Spinal cord (tissue), 10 donors: ENCODE results near the gene SPAG16. TPM values are rescaled to one million over a fixed set of nuclear protein-coding genes. Genes with fewer than 3 reads are reported as not detected.
A peak's percentile ranks its signal among the peaks of the same experiment; 100 is the strongest.

Source experiments
- DNase-seq, 6 donors: peaks; one replicate each; pipeline versions ENCODE4 v3.0.0 to v3.0.0-alpha.2; 2013 to 2015; ENCODE audit warnings: low spot score in 6 of 6, low read depth in 4 of 6
- H3K27ac ChIP-seq: one replicate; pipeline ENCODE4 v1.5.1; 2013; ENCODE audit warnings: low read depth, low read length, control low read depth
- H3K27me3 ChIP-seq: one replicate; pipeline ENCODE4 v1.6.1; 2013; ENCODE audit warnings: low read length; ENCODE audit not compliant: control insufficient read depth, insufficient read depth
- H3K36me3 ChIP-seq: one replicate; pipeline ENCODE4 v1.6.1; 2013; ENCODE audit warnings: low read length; ENCODE audit not compliant: control insufficient read depth, insufficient read depth
- H3K4me1 ChIP-seq: one replicate; pipeline ENCODE4 v1.6.1; 2013; ENCODE audit warnings: low read length; ENCODE audit not compliant: control insufficient read depth, insufficient read depth
- H3K4me3 ChIP-seq: one replicate; pipeline ENCODE4 v1.5.1; 2013; ENCODE audit warnings: low read depth, low read length, control low read depth
- H3K9me3 ChIP-seq: one replicate; pipeline ENCODE4 v1.6.1; 2013; ENCODE audit warnings: low read length; ENCODE audit not compliant: control insufficient read depth, insufficient read depth
- WGBS: methylation state at CpG from one replicate; pipeline ENCODE4 v1.1.5; 2013; ENCODE audit warnings: missing lambda C conversion rate; ENCODE audit not compliant: insufficient coverage; 5-methylcytosine and 5-hydroxymethylcytosine counted together
- polyA plus RNA-seq, 2 donors: library from polyadenylated mRNA; unstranded; fragments of 120-200 nt; gene quantifications; one replicate each; pipeline ENCODE4 v1.2.1, GENCODE V29; 2013; ENCODE audit not compliant: insufficient read length in 2 of 2
- total RNA-seq, 2 donors: library from RNA; depleted of rRNA in 1 of 2; stranded (reverse); fragments of 120-200 nt in 1 of 2; fragments of >200 nt in 1 of 2; gene quantifications; one replicate each; pipeline versions ENCODE4 v1.2.3 to v1.2.4, GENCODE V29; 2013 to 2014
- donor health status: healthy.

Gene SPAG16
- total and polyA plus RNA-seq, 4 donors: 47.4 to 86.2 (median 74.2) TPM

GRCh38 chr2:214395040-214395439 lies 1110.8 kb downstream of the SPAG16 start:
- H3K36me3 ChIP-seq: no peaks in the 10 kb centered on the region
- no peak overlapping the region for H3K27ac ChIP-seq
- no peak overlapping the region for H3K4me3 ChIP-seq
- H3K9me3 ChIP-seq: no peaks in the 10 kb centered on the region
- H3K4me1 ChIP-seq: no peaks in the 10 kb centered on the region
- WGBS: no CpG with 5 or more reads among the region's 1 CpG
- no peak for DNase-seq
- H3K27me3 ChIP-seq: no peaks in the 10 kb centered on the region

- no peak for DNase-seq
- Histone ChIP-seq H3K36me3 (no peaks in the 10 kb centered on the region), H3K4me3 (no peak overlapping the region), H3K9me3 (no peaks in the 10 kb centered on the region), H3K27me3 (no peaks in the 10 kb centered on the region), H3K27ac (no peak overlapping the region), H3K4me1 (no peaks in the 10 kb centered on the region)
- no CpG with 5 or more reads among the region's 2 CpGs for WGBS
Measured at GRCh38 chr2:214401580-214401979, 1117.3 kb downstream of the SPAG16 start.

GRCh38 chr2:214410128-214410775 lies 1126.0 kb downstream of the SPAG16 start:
- H3K36me3 ChIP-seq: no peaks in the 10 kb centered on the region
- DNase-seq: peak in 3 of 6 donors; percentile 17 to 87 (median 47)
- H3K4me1 ChIP-seq: no peaks in the 10 kb centered on the region
- no peaks in the 10 kb centered on the region for H3K9me3 ChIP-seq
- H3K27me3 ChIP-seq: no peaks in the 10 kb centered on the region
- 28% methylated on average over 11 of the region's 13 CpGs for WGBS
- peak overlapping the region; percentile 30 for H3K4me3 ChIP-seq
- no peak overlapping the region for H3K27ac ChIP-seq

- peak within 1 kb of the TSS; percentile 33 for H3K27ac ChIP-seq
- H3K4me1 ChIP-seq: no peaks in the 10 kb centered on the region
- H3K9me3 ChIP-seq: no peaks in the 10 kb centered on the region
- peak within 1 kb of the TSS; percentile 30 for H3K4me3 ChIP-seq
- WGBS: 11% methylated on average over 16 of the region's 19 CpGs
- H3K36me3 ChIP-seq: no peaks in the 10 kb centered on the region
- no peaks in the 10 kb centered on the region for H3K27me3 ChIP-seq
- peak; percentile 61 to 94 (median 78) for DNase-seq
Measured at GRCh38 chr2:214410918-214411554, 1126.8 kb downstream of the SPAG16 start, which contains the start of gene VWC2L. VWC2L (plus strand) TSS chr2:214411054; CDS start chr2:214414194, 3,140 bp downstream.

GRCh38 chr2:214412679-214413078 lies 1128.4 kb downstream of the SPAG16 start:
- WGBS: no CpG with 5 or more reads among the region's 1 CpG
- Histone ChIP-seq H3K9me3 (no peaks in the 10 kb centered on the region), H3K4me1 (no peaks in the 10 kb centered on the region), H3K27me3 (no peaks in the 10 kb centered on the region), H3K36me3 (no peaks in the 10 kb centered on the region), H3K4me3 (no peak overlapping the region), H3K27ac (no peak overlapping the region)
- peak in 1 of 6 donors; percentile 26 for DNase-seq

GRCh38 chr2:214436470-214436869 lies 1152.2 kb downstream of the SPAG16 start:
- no peaks in the 10 kb centered on the region for H3K9me3 ChIP-seq
- no peak overlapping the region for H3K27ac ChIP-seq
- WGBS: 96% methylated on average over 2 of the region's 4 CpGs

DNA sequence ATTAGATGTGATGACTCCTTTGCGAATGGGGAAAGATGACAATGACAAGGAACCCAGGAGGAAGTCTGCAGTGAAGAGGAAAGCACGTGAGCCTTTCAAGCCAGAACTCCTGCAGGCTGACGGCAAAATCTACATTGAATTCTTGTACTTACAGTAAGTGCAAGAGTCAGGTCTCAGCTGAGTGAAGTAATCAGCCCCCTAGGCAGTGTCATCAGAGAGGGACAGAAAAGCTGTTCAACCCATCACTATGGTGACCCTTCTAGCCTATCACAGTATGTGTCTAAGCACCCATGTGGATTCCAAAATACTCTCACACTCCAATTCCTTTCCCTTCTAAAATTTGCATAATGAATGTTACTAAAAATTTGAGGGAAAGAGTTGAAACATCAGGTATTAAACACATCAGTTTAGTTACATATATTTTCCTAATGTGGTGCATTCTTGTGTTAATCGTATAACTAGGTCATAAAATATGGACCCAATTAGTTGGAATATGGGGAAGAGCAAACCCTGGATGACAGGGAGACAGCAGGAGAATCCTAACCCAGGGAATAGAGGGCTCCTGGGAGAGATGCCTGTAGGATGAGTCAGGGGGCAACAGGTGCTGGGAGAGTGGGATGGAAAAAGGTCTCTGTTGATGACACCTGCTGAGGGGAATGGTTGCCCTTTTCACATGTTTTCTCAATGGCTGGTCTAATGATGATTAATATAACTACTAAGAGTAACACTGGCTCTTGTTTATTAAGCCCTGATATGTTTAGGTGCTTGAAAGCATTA lies 1166.0 kb downstream of the SPAG16 start:
- H3K36me3 ChIP-seq: no peaks in the 10 kb centered on the region
- H3K9me3 ChIP-seq: no peaks in the 10 kb centered on the region
- H3K27me3 ChIP-seq: no peaks in the 10 kb centered on the region
- 81% methylated on average over 4 of the region's 4 CpGs for WGBS
- H3K4me3 ChIP-seq: no peak overlapping the region
- H3K27ac ChIP-seq: no peak overlapping the region
- no peaks in the 10 kb centered on the region for H3K4me1 ChIP-seq
- no peak for DNase-seq

More at GRCh38 chr2:214436470-214436869, 1152.2 kb downstream of the SPAG16 start:
- no peaks in the 10 kb centered on the region for H3K4me1 ChIP-seq
- DNase-seq: no peak
- no peaks in the 10 kb centered on the region for H3K27me3 ChIP-seq
- no peaks in the 10 kb centered on the region for H3K36me3 ChIP-seq
- no peak overlapping the region for H3K4me3 ChIP-seq

- no peaks in the 10 kb centered on the region for H3K4me1 ChIP-seq
- no peak overlapping the region for H3K27ac ChIP-seq
- no peak for DNase-seq
- no peaks in the 10 kb centered on the region for H3K9me3 ChIP-seq
- H3K36me3 ChIP-seq: no peaks in the 10 kb centered on the region
- no peak overlapping the region for H3K4me3 ChIP-seq
- WGBS: no CpG with 5 or more reads among the region's 2 CpGs
- no peaks in the 10 kb centered on the region for H3K27me3 ChIP-seq
Measured at GRCh38 chr2:214451516-214452275, 1167.4 kb downstream of the SPAG16 start.
